UCSD-AML1 (cell line): ENCODE results near the gene RTN4RL2.

Experiments used
- DNase-seq: peaks from one replicate; lab custom pipeline; 2025; ENCODE audit not compliant: unreplicated experiment; lab: John Stamatoyannopoulos, UW

The RTN4RL2 gene

DNA sequence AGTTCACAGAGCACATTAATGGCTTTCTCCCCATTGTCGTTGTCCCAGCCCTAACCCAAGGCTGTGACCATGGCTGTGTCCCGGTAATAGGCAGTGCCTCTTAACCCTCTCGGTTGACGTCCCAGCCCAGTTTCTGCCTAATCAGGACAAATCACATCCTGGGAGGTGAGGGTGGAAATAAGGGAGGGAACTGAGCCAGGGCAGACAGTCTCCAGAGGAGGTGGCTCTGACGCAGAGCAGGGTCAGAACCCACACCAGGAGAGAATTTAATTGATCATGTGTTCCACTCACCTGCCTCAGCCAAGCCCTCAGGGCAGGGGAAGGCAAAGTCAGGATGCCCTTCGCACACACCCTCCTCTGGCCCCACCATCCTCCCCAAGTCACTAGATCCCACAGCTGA, 38.2 kb downstream of the RTN4RL2 start:
- DNase-seq, result no peak

- DNase-seq, result no peak
Measured at GRCh38 chr11:57499413-57499982, 39.2 kb downstream of the RTN4RL2 start.

DNA sequence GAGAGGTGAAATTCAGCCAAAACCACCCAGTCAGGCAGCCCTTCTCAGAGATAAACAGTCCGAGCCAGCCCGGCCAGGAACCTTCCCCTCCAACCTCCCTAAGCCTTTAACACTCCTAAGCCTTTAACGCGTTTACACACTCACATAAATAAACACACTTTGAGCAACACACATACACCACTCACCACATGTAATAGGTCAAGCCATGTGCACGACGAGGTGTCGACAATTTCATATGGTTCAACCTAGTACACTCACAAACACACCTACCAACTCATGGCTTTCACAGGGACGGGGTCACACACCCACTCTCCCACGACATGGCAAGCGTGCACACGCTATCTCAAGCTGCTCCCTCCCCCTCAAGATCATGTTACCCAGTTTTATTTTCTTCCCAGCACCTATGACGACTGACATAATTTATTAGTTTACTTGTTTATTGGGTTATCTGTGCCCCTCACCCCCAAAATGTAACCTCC, 39.7 kb downstream of the RTN4RL2 start:
- no peak for DNase-seq

GRCh38 chr11:57500515-57500914, 40.2 kb downstream of the RTN4RL2 start:
- no peak for DNase-seq

DNA sequence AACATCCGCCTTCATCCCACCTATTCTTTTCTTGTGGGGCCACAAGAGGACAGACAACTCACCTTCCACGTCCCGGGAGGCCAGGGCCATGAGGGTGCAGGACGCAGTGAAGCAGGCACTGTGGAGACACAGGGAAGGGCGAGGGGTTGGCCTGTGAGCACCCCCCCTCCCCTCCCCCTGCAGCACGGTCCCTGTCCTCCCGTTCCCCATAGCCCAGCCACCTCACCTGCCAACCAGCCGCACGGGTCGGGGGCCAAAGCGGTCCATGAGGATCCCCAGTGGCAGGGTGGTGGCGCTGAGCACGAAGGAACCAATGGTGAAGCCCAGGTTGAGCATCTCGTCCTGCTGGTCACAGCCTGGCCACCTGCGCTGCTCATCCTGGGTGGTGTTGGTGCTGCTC, 40.6 kb downstream of the RTN4RL2 start:
- DNase-seq, result no peak

GRCh38 chr11:57501953-57502352, 41.6 kb downstream of the RTN4RL2 start:
- DNase-seq, result no peak

DNA sequence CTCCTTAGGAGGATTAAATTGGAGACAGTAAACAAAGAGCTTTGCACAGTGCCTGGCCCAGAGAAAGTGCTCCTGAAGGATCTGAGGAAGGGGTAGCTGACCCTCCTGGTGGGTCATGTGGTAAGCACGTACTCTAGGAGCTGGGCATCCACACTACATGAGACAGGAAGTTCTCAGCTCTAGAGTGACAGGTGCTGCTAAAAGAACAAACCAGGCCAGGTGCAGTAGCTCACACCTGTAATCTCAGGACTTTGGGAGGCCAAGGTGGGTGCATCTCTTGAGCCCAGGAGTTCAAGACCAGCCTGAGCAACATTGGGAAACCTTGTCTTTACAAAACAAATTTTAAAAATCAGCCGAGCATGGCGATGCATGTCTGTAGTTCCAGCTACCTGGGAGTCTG, 42.0 kb downstream of the RTN4RL2 start:
- DNase-seq, result no peak

DNA sequence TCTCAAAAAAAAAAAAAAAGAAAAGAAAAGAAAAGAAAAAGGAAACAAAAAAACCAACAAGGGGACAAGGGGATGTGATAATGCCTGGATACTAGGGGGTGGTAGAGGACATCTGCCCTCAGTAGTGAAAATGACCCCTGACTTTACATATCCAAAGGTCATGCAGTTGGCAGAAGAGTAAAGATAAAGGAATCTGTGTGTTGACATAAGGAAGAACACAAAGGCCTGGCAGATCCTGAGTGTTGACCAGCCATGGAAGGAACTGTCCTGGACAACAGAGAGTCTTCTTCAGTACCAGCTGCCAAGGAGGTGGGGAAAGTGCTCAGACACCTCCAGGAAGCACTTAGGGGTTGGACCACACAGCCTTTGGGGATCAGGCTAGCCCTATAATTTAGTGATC, 42.5 kb downstream of the RTN4RL2 start:
- no peak for DNase-seq

GRCh38 chr11:57504511-57504910, 44.2 kb downstream of the RTN4RL2 start:
- DNase-seq, result no peak

GRCh38 chr11:57506522-57506921, 46.2 kb downstream of the RTN4RL2 start:
- no peak for DNase-seq

DNA sequence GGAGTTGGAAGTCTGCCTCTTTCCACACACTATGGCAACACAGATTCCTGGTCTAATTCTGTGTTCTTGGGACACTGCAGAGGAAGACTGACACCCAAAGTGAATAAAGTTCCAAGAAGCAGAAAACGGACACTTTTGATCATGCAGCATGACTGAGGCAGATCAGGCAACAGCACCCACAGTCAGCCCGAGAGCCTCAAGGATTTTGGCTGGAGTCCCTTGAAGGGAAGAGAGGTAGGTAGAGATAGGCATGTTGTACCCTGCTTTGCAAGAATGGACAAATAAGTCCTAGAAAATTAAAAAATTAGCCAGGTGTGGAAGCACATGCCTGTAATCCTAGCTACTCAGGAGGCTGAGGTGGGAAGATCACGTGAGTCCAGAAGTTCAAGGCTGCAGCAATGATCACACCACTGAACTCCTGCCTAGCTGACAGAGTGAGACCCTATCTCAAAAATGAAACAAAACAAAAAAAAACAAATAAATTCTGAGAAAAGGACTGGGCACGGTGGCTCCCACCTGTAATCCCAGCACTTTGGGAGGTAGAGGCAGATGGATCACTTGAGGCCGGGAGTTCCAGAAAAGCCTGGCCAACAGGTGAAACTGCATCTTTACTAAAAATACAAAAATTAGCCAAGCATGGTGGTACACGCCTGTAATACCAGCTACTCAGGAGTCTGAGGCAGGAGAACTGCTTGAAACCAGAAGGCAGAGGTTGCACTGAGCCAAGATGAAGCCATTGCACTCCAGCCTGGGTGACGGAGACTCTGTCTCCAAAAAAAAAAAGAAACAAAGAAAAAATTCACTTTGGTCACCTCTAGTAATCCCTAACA, 48.2 kb downstream of the RTN4RL2 start:
- no peak for DNase-seq

GRCh38 chr11:57511741-57512430, 51.6 kb downstream of the RTN4RL2 start:
- DNase-seq, result no peak

DNA sequence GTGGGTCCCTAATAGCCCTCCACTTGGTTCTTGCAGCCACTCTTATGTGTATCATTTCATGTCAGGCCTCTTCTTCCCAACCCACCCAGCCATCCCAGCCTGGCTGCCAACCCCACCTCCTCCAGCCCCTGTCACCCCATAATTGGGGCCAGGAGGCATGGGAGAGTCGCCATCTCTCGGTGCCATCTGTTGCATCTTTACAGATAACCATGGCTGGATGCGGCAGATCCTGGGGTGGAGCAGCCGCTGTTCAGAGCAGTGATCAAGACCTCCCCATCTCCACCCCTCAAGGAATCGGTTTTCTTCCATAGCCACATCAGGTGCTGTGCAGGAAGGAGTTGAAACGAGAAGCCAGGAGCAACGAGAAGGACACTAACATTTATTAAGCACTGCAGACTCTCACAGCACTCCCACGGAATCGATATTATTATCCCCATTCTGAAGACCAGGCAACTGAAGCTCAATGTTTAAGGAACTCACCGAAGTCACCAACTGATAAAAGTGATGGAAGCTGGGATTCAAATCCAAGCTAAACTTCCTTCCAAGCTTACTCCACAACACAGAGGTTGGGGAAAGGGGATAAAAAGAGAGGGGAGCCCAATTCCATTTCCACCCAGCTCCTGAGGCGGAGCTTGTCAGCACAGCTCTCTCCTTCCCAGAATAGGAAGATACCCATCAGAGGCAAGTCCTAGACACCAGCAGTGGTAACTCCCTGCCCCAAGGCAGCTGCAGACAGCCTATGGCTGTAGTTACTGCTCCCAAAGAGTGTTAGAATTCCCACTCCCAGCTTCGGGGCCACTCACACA, 52.5 kb downstream of the RTN4RL2 start:
- peak; percentile 17 for DNase-seq

DNA sequence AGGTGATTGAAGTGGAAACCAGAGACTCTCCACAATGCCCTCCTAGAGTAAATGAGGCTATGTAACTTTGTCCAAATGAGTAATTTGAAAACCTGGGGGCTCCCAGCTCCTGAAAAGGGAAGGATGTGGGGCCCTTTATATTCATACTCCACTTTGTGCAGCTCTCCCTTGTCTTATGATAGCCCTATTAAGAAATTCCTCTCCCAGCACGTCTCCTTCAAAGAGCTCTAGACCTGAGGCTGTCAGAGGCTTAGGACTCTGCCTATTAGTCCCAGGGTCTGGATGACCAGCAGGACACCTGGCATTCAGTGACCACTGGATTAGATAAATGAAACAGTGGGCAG, 53.1 kb downstream of the RTN4RL2 start:
- DNase-seq, result no peak

DNA sequence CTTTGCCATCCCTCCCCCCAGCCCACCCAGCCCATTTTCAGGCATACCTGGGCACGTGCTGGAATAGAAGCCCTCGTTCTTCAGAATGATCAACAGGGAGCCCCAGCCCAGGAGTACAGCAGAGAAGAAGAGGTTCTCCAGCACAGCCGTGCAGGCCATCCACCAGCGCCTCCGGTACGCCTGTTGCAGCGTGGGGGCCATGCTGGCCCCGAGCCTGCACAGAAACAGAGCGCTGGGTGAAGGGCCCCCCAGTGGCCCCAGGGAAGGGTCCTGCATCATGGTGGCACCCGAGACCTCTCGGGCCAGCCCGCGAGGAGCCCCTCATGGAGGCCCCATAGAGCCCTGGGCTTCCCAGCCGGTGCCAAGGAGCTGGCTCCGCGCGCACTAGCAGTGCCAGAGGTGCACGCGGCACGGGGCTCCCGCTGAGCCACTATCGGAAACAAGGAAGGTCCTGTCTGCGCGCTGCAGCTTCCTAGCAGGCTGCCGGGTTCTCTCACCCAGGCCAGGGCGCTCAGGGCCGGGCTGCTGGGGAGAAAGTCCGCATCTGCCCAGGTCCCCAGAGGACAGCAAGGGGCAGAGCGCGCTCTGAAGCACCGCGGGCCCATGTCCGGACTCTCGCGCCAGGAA, 53.7 kb downstream of the RTN4RL2 start:
- peak; percentile 56 for DNase-seq

DNA sequence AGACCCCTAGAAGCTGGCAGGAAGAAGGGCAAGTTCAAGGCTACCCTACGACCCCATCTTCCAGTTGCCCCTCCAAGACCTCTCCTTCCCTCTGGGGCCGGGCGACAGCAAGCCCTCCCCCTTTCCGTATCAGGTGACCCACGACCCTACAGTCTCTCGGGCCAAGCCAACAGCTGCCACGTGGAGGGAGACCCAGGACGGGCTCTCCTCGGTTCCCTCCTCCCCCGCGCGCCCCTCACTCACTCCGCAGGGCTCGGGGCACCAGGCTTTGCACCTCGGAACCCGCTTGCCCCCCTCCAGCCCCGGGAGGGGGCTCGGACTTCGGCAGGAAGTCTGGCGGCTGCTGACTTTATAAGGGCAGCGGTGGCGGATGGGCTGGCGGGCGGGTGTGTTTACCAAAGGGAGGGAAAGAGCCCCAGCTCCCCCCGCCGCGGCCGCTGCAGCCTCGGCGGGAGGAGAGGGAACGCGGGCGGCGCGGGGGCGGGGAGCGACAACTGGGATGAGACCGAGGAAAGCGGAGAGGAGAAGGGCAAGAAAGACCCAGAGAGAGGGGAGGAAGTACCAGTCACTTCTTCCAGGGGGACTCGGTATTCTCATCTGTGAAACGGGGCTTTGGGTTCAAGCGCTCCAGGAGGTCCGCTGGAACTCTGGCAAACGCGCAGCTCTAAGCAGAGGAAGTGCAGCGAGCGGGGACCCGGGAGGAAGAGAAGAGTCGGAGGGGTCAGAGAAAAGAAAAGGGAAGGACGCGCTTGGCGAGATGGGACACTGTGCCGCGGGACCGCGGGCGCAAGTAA, 54.4 kb downstream of the RTN4RL2 start:
- DNase-seq, result peak; percentile 56

DNA sequence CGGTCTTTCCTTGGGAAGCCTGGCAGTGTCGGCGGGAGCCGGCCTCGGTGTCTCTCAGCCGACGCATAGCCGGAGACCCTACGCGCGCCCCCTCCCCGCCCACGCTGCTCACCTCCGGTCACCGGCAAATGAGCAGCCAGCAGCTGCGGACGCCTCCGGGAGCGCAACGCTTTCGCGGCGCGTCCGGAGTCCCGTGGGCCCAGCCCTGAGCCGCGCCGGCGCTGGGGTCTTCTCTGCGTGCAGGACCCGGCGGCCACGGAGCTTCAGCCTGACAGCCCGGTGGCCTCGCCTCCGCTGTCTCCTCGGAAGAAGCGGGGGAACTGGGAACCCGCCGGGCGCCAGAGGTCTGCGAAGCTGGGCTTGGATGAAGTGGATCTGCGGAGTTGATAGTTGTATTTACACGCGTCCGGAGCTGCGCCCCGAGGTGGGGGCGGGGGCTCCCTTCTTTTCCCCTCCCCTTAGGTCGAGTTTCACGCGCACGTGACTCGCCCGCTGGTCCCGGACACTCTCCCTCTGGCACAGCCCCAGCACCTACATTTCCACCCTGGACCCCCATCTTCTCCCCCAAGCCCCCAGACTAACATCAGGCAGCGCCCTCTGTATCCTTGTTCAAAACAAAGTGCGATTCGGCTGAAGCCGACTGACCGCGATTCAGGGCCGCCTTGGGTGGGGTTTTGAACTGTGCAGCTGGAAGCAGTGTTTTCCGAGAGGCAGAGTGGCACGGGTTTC, 55.2 kb downstream of the RTN4RL2 start, which contains the start of gene SLC43A1:
TSS of gene SLC43A1 (minus strand) at position 371 of the 729 bp plus-strand sequence. CDS start 1,591 bp downstream, outside the sequence.
- DNase-seq, result peak; percentile 62

GRCh38 chr11:57516061-57516443, 55.7 kb downstream of the RTN4RL2 start:
- DNase-seq, result no peak

GRCh38 chr11:57521116-57521515, 60.8 kb downstream of the RTN4RL2 start:
- no peak for DNase-seq
